A673 (cell line): ENCODE measurements around the gene LYZ.

ENCODE experiments used
- CTCF ChIP-seq: fragments of 300-800, 200-600 bp; sonication (generic); conservative IDR thresholded peaks from 2 replicates; pipeline ENCODE4 v1.5.1; 2017; ENCODE audit warnings: low read depth, mild to moderate bottlenecking, antibody characterized with exemption, low read length, moderate library complexity, mixed read lengths
- EZH2 ChIP-seq: fragments of 200-600 bp; sonication (generic); IDR thresholded peaks from 2 replicates; pipeline ENCODE4 v1.6.1; 2017; ENCODE audit warnings: borderline replicate concordance, low read depth, mild to moderate bottlenecking, mixed read lengths, antibody characterized with exemption, low read length; ENCODE audit not compliant: poor library complexity, severe bottlenecking

- no peak for TF ChIP-seq EZH2
- TF ChIP-seq CTCF = no peak
Observed at GRCh38 chr12:69339999-69340398, 8.2 kb upstream of the LYZ start.
